Fibroblast of lung (primary cell): Measurements from ENCODE around the gene TIPIN. TPM values are rescaled to one million over a fixed set of nuclear protein-coding genes. Genes with fewer than 3 reads are reported as not detected.

Experiments
- DNase-seq, 2 donors: peaks; one replicate each; pipeline versions ENCODE4 v3.0.0 to v3.0.0-alpha.2; 2010; ENCODE audit warnings: low read depth in 2 of 2
- H2AFZ ChIP-seq: 2 replicates; pipeline ENCODE4 v1.5.1; 2012; ENCODE audit warnings: low read length, control low read depth, inconsistent platforms
- H3K27ac ChIP-seq: 2 replicates; pipeline ENCODE4 v1.5.1; 2011; ENCODE audit warnings: low read length, control low read depth; ENCODE audit not compliant: insufficient read depth
- H3K27me3 ChIP-seq: 2 replicates; pipeline ENCODE4 v1.5.1; 2011; ENCODE audit warnings: mild to moderate bottlenecking, low read length; ENCODE audit not compliant: control insufficient read depth, insufficient read depth
- H3K36me3 ChIP-seq: 2 replicates; pipeline ENCODE4 v1.5.1; 2011; ENCODE audit warnings: low read length; ENCODE audit not compliant: control insufficient read depth, insufficient read depth
- H3K4me1 ChIP-seq: 2 replicates; pipeline ENCODE4 v1.5.1; 2011; ENCODE audit warnings: low read length; ENCODE audit not compliant: control insufficient read depth, insufficient read depth; ENCODE audit errors: extremely low read depth
- H3K4me2 ChIP-seq: 2 replicates; pipeline ENCODE4 v1.5.1; 2011; ENCODE audit warnings: low read length, control low read depth; ENCODE audit not compliant: insufficient read depth; ENCODE audit errors: extremely low read depth
- H3K4me3 ChIP-seq, 4 experiments: fragments of 200-600 bp in 1 of 4; sonication (generic) in 1 of 4; replicated peaks in 1 of 4; 2 replicates each; pipeline ENCODE4 v1.5.1; 2011 to 2016; ENCODE audit warnings: low read length in 4 of 4, low read depth in 3 of 4, mild to moderate bottlenecking in 3 of 4, control low read depth in 2 of 4, inconsistent platforms in 1 of 4, mixed read lengths in 1 of 4; ENCODE audit not compliant: insufficient read depth in 1 of 4; ENCODE audit errors: control extremely low read depth in 1 of 4
- H3K79me2 ChIP-seq: 2 replicates; pipeline ENCODE4 v1.5.1; 2012; ENCODE audit warnings: mild to moderate bottlenecking, low read length, inconsistent platforms; ENCODE audit not compliant: control insufficient read depth, insufficient read depth
- H3K9ac ChIP-seq: 2 replicates; pipeline ENCODE4 v1.5.1; 2011; ENCODE audit warnings: mild to moderate bottlenecking, low read length, control low read depth; ENCODE audit not compliant: insufficient read depth
- H3K9me3 ChIP-seq: 2 replicates; pipeline ENCODE4 v1.5.1; 2012; ENCODE audit warnings: low read depth, low read length; ENCODE audit not compliant: control insufficient read depth, insufficient read depth
- H4K20me1 ChIP-seq: 2 replicates; pipeline ENCODE4 v1.5.1; 2011; ENCODE audit warnings: low read length; ENCODE audit not compliant: control insufficient read depth, insufficient read depth; ENCODE audit errors: extremely low read depth
- EZH2 ChIP-seq: IDR thresholded peaks from 2 replicates; pipeline ENCODE4 v1.5.1; 2012; ENCODE audit warnings: low read length, control low read depth, mild to moderate bottlenecking; ENCODE audit errors: missing control alignments
- polyA minus RNA-seq: library from RNA; depleted of rRNA, polyadenylated mRNA; stranded (reverse); fragments of >200 nt; gene quantifications from 2 replicates; pipeline ENCODE4 v1.2.3, GENCODE V29; 2011; ENCODE audit warnings: low replicate concordance
- polyA plus RNA-seq, 2 donors: library from polyadenylated mRNA; depleted of rRNA in 1 of 2; stranded (reverse) in 1 of 2; unstranded in 1 of 2; fragments of >200 nt; gene quantifications; 2 replicates each; pipeline ENCODE4 v1.2.1, GENCODE V29; 2011 to 2012; ENCODE audit warnings: missing spikeins in 1 of 2
- total RNA-seq: library from RNA; depleted of rRNA; stranded (reverse); fragments of >200 nt; gene quantifications from 2 replicates; pipeline ENCODE4 v1.2.1, GENCODE V29; 2014
- TF ChIP-seq, protein P1 (sequence below), 2 donors: IDR thresholded peaks in 1 of 2; conservative IDR thresholded peaks in 1 of 2; 1 replicate in 1 of 2; 2 replicates in 1 of 2; pipeline ENCODE4 v1.5.1; 2011 to 2012; ENCODE audit warnings: low read length in 2 of 2, control low read depth in 1 of 2, inconsistent platforms in 1 of 2, low read depth in 1 of 2, mild to moderate bottlenecking in 1 of 2

The TIPIN gene, protein sequence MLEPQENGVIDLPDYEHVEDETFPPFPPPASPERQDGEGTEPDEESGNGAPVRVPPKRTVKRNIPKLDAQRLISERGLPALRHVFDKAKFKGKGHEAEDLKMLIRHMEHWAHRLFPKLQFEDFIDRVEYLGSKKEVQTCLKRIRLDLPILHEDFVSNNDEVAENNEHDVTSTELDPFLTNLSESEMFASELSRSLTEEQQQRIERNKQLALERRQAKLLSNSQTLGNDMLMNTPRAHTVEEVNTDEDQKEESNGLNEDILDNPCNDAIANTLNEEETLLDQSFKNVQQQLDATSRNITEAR
- total RNA-seq = 14.5 and 16.7 TPM in 2 replicates
- 12.6 and 17.8 TPM in 2 replicates for polyA plus RNA-seq
- 10.3 and 13.6 TPM in 2 replicates for polyA plus RNA-seq (2012)
- polyA minus RNA-seq = 3.1 and 4.8 TPM in 2 replicates

DNA sequence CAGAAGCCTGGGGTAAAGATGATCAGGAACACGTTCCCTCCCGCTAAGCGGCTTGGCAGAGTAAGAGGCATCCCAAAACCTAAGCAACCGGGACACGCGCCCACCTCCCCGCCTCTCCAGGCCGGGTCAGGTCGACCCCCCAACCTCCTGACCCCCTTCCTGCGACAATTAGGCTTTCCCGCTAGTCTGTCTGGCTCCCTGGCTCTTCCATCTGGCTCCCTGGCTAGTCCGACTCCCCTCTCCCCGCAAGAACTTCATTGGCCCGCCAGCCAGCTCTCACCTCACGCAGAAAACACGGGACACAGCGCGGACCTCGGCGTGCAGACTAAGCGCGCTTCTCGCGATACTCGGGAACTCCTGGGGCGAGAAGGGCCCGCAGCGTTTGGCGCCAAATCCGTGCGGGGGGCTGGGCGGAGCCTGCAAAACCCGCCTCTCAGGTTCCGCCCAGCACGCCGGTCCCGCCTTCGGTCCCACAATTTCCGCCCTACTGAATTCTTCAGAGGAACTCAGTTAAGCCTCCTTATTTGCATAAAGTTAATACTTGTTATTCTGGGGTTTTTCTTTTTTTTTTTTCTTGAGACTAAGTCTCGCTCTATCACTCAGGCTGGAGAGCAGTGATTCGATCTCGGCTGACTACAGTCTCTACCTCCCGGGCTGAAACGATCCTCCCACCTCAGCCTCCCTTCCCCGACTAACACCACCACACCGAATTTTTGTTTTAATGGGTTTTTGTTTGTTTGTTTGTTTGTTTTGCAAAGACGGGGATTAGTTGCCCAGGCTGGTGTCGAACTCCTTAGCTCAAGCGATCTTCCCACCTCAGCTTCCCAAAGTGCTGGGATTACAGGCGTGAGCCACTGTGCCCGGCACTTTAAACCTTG, at the start of gene TIPIN:
Gene TIPIN (minus strand): TSS at position 327 of the 878 bp plus-strand sequence. CDS start 3,738 bp downstream, outside the sequence.
- H3K27ac ChIP-seq = peak within 1 kb of the TSS; percentile 83
- H3K27me3 ChIP-seq = no peaks in the 10 kb centered on the region
- no peaks in the 10 kb centered on the region for H3K36me3 ChIP-seq
- no peaks in the 10 kb centered on the region for H4K20me1 ChIP-seq
- DNase-seq = peak; percentile 93 to 97
- H3K9me3 ChIP-seq = no peaks in the 10 kb centered on the region
- peak within 1 kb of the TSS; percentile 94 for H2AFZ ChIP-seq
- TF ChIP-seq, protein P1, sequence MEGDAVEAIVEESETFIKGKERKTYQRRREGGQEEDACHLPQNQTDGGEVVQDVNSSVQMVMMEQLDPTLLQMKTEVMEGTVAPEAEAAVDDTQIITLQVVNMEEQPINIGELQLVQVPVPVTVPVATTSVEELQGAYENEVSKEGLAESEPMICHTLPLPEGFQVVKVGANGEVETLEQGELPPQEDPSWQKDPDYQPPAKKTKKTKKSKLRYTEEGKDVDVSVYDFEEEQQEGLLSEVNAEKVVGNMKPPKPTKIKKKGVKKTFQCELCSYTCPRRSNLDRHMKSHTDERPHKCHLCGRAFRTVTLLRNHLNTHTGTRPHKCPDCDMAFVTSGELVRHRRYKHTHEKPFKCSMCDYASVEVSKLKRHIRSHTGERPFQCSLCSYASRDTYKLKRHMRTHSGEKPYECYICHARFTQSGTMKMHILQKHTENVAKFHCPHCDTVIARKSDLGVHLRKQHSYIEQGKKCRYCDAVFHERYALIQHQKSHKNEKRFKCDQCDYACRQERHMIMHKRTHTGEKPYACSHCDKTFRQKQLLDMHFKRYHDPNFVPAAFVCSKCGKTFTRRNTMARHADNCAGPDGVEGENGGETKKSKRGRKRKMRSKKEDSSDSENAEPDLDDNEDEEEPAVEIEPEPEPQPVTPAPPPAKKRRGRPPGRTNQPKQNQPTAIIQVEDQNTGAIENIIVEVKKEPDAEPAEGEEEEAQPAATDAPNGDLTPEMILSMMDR (conservative IDR thresholded peaks at IDR 0.05 in 1 of 2, IDR thresholded peaks at IDR 0.05 in 1 of 2; ENCODE audit: low read depth in 1 of 2, low read length in 2 of 2) = no peak
- TF ChIP-seq EZH2 = no peak
- H3K79me2 ChIP-seq = peaks cover 9% of the 10 kb centered on the region
- peak within 1 kb of the TSS; percentile 71 to 87 (median 82) for H3K4me3 ChIP-seq
- H3K4me1 ChIP-seq = no peaks in the 10 kb centered on the region
- peak within 1 kb of the TSS; percentile 95 for H3K4me2 ChIP-seq
- peak within 1 kb of the TSS; percentile 74 for H3K9ac ChIP-seq

DNA sequence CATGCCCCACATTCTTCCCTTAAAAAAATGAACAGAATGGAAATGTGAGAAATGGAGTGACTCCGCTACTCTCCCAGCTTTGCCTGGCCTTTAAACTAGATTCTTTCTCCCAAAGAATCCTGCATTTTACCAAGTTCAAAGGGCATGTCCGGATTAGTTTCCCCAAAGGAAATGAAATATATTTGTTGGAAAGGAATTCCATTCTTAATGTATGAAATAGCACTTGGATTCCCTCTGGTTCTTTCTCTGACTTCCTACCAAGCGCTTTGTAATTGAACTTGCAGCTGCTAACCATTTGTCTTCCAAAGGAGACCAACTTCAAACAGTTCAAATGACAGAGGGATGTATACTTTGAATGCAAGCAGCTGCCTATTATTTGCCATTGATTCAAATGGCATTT, 49.1 kb upstream of the TIPIN start:
- TF ChIP-seq, protein P1 (conservative IDR thresholded peaks at IDR 0.05 in 1 of 2, IDR thresholded peaks at IDR 0.05 in 1 of 2; ENCODE audit: low read depth in 1 of 2, low read length in 2 of 2) = no peak
- no peak for TF ChIP-seq EZH2
- DNase-seq = peak; percentile 73 to 78
- no peak overlapping the region for H3K4me2 ChIP-seq
- H3K4me3 ChIP-seq = no peak overlapping the region
- H3K79me2 ChIP-seq = peaks cover 65% of the 10 kb centered on the region
- H3K4me1 ChIP-seq = peaks cover 2% of the 10 kb centered on the region
- H3K27me3 ChIP-seq = no peaks in the 10 kb centered on the region
- H3K9ac ChIP-seq = no peak overlapping the region
- H3K36me3 ChIP-seq = no peaks in the 10 kb centered on the region
- no peak overlapping the region for H2AFZ ChIP-seq
- no peak overlapping the region for H3K27ac ChIP-seq
- no peaks in the 10 kb centered on the region for H3K9me3 ChIP-seq
- H4K20me1 ChIP-seq = no peaks in the 10 kb centered on the region

DNA sequence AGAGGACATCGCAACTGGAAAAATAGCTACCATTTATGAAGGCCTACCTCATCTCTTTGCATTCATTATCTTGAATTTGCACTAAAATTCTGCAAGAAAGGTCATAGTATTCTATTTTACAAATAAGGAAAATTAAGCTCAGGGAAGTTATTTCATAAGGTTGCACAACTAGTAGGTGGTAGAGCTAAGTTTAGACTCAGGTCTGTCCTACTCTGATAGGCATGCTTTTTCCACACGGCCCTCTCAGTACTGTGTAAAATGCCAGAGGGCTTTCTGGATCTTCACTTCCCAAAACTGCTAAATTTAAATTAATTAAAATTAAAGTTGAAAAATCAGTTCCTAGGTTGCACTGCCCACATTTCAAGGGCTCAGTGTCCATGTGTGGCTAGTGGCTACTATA, 48.5 kb upstream of the TIPIN start:
- Histone ChIP-seq H3K4me3 (no peak overlapping the region), H3K9me3 (no peaks in the 10 kb centered on the region), H3K27ac (no peak overlapping the region), H3K27me3 (no peaks in the 10 kb centered on the region), H3K79me2 (peaks cover 69% of the 10 kb centered on the region), H3K36me3 (no peaks in the 10 kb centered on the region), H3K4me1 (peaks cover 5% of the 10 kb centered on the region), H2AFZ (no peak overlapping the region), H3K4me2 (no peak overlapping the region), H4K20me1 (peaks cover 2% of the 10 kb centered on the region), H3K9ac (no peak overlapping the region)
- DNase-seq = peak in 1 of 2 donors; percentile 14
- TF ChIP-seq, protein P1 (conservative IDR thresholded peaks at IDR 0.05 in 1 of 2, IDR thresholded peaks at IDR 0.05 in 1 of 2; ENCODE audit: low read depth in 1 of 2, low read length in 2 of 2) = no peak
- no peak for TF ChIP-seq EZH2
